Measurements from ENCODE around the gene BPI. TPM values are rescaled to one million over a fixed set of nuclear protein-coding genes. Genes with fewer than 3 reads are reported as not detected.
"Not testable (repeated sequence)": the region's sequence is repeated elsewhere in the genome, so short reads cannot be mapped to it uniquely, and the experiment has no call there.

BPI gene
- total RNA-seq, 1 donor from 2014 or later = 1.0 TPM

- Histone ChIP-seq H3K9ac (ENCODE audit: low read depth in 1 of 3, low read length in 3 of 3) (no peak overlapping the region), H3K36me3 (ENCODE audit: control insufficient read depth in 3 of 3, insufficient read depth in 3 of 3, low read length in 3 of 3) (no peaks in the 10 kb centered on the region), H3K27me3 (ENCODE audit: control insufficient read depth in 3 of 3, insufficient read depth in 3 of 3, low read length in 3 of 3) (peaks cover 0 to 2% (median 0%) of the 10 kb centered on the region in 3 donors), H3K4me1 (ENCODE audit: control insufficient read depth in 3 of 3, insufficient read depth in 3 of 3, low read length in 3 of 3) (peaks cover 0 to 8% (median 0%) of the 10 kb centered on the region in 3 donors), H3K9me3 (ENCODE audit: control insufficient read depth in 3 of 3, low read length in 3 of 3) (no peaks in the 10 kb centered on the region), H3K27ac (ENCODE audit: low read depth, low read length) (no peak overlapping the region), H3K4me3 (ENCODE audit: low read length in 3 of 3) (no peak overlapping the region)
These were observed 4.5 kb downstream of the BPI start for GRCh38 chr20:38308447-38308846.

DNA sequence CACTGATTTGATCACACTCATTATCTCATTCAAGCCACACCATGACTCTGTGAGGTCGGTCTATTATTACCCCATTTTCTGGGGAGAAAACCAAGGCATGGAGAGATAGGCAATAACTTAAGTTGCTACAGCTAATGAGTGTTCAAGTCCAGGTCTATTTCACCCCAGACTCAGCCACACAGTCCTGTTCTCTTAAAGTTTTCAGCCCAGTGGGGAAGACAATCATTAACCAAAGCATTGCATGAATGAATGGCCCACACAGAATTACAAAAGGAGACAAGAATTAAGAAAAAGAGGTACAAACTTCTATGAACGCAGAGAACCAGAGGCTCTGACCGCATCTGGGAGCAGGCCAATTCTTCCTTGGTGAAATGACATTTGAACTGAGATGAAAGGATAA lies 7.1 kb downstream of the BPI start:
- no peaks in the 10 kb centered on the region for H3K9me3 ChIP-seq (ENCODE audit: control insufficient read depth in 3 of 3, low read length in 3 of 3)
- H3K36me3 ChIP-seq (ENCODE audit: control insufficient read depth in 3 of 3, insufficient read depth in 3 of 3, low read length in 3 of 3) = no peaks in the 10 kb centered on the region
- H3K4me1 ChIP-seq (ENCODE audit: control insufficient read depth in 3 of 3, insufficient read depth in 3 of 3, low read length in 3 of 3) = no peaks in the 10 kb centered on the region
- no peak overlapping the region for H3K27ac ChIP-seq (ENCODE audit: low read depth, low read length)
- no peaks in the 10 kb centered on the region for H3K27me3 ChIP-seq (ENCODE audit: control insufficient read depth in 3 of 3, insufficient read depth in 3 of 3, low read length in 3 of 3)
- no peak overlapping the region for H3K9ac ChIP-seq (ENCODE audit: low read depth in 1 of 3, low read length in 3 of 3)
- no peak overlapping the region for H3K4me3 ChIP-seq (ENCODE audit: low read length in 3 of 3)

DNA sequence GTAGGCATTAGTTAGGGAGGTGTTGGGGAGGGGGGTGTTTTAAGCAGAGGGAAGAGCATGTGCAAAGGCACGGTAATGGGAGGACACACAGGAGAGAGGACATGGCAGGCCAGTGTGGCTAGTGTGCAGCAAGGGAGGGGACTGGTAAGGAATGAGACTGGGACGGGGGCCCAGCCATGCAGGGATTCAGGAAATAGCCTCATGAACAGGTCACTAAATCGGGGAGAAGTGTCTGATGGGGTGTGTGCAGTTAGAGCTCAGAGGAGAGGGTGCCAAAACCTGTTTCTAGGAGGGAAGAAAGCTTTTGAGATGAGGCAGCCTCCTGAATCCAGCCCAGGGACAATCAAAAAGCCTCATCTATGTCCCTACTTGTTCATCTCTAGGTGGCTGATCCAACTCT lies 7.5 kb downstream of the BPI start:
- Histone ChIP-seq H3K27ac (ENCODE audit: low read depth, low read length) (no peak overlapping the region), H3K27me3 (ENCODE audit: control insufficient read depth in 3 of 3, insufficient read depth in 3 of 3, low read length in 3 of 3) (no peaks in the 10 kb centered on the region), H3K9me3 (ENCODE audit: control insufficient read depth in 3 of 3, low read length in 3 of 3) (no peaks in the 10 kb centered on the region), H3K9ac (ENCODE audit: low read depth in 1 of 3, low read length in 3 of 3) (no peak overlapping the region), H3K36me3 (ENCODE audit: control insufficient read depth in 3 of 3, insufficient read depth in 3 of 3, low read length in 3 of 3) (no peaks in the 10 kb centered on the region), H3K4me1 (ENCODE audit: control insufficient read depth in 3 of 3, insufficient read depth in 3 of 3, low read length in 3 of 3) (no peaks in the 10 kb centered on the region), H3K4me3 (ENCODE audit: low read length in 3 of 3) (no peak overlapping the region)

DNA sequence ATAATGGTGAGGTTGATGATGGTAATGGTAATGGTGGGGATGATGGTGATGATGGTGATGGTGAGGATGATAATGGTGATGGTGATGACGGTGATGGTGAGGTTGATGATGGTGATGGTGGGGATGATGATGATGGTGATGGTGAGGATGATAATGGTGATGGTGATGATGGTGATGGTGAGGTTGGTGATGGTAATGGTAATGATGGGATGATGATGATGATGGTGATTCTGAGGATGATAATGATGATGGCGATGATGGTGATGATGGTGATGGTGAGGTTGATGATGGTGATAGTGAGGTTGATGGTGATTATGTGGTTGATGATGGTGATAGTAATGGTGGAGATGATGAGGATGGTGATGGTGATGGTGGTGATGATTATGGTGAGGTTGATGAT lies 9.7 kb downstream of the BPI start:
- no peak overlapping the region for H3K9ac ChIP-seq (ENCODE audit: low read depth in 1 of 3, low read length in 3 of 3)
- no peaks in the 10 kb centered on the region for H3K4me1 ChIP-seq (ENCODE audit: control insufficient read depth in 3 of 3, insufficient read depth in 3 of 3, low read length in 3 of 3)
- H3K27me3 ChIP-seq (ENCODE audit: control insufficient read depth in 3 of 3, insufficient read depth in 3 of 3, low read length in 3 of 3) = no peaks in the 10 kb centered on the region
- H3K27ac ChIP-seq (ENCODE audit: low read depth, low read length) = no peak overlapping the region
- H3K9me3 ChIP-seq (ENCODE audit: control insufficient read depth in 3 of 3, low read length in 3 of 3) = no peaks in the 10 kb centered on the region
- no peak overlapping the region for H3K4me3 ChIP-seq (ENCODE audit: low read length in 3 of 3)
- H3K36me3 ChIP-seq (ENCODE audit: control insufficient read depth in 3 of 3, insufficient read depth in 3 of 3, low read length in 3 of 3) = no peaks in the 10 kb centered on the region

DNA sequence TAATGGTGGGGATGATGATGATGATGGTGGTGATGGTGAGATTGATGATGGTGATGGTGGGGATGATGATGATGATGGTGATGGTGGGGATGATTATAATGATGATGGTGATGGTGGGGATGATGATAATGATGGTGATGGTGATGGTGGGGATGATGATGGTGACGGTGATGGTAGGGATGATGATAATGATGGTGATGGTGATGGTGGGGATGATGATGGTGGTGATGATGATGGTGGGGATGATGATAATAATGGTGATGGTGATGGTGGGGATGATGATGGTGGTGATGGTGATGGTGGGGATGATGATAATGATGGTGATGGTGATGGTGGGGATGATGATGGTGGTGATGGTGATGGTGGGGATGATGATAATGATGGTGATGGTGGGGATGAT lies 10.4 kb downstream of the BPI start:
- H3K9me3 ChIP-seq (ENCODE audit: control insufficient read depth in 3 of 3, low read length in 3 of 3) = not testable (repeated sequence)

DNA sequence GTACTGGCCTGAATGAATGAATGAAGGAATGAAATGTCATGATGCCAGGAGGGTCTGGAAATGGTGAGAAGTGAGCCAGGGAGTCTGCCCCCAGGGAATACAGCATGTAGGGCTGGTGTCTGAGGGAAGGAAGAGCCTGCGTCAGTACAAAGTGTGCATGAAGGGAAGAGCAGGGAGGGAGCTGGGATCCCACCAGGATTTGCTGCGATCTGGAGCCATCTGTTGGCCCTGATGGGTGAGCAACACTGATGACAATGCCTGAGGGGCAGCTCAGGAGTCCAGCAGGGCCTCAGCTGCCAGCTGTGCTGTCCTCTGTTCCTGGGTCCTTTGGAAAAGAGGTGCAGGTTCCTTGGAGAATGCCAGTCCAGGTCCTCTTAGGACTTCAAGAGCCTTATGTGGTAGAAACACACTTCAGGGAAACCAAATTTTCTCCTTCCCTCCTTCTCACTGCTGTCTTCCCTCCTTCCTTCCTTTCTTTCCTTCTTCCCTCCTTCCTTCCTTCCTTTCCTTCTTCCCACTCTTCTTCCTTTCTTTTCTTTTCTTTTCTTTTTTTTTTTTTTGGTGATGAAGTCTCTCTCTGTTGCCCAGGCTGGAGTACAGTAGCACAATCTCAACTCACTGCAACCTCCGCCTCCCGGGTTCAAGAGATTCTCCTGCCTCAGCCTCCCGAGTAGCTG lies 11.5 kb downstream of the BPI start:
- H3K36me3 ChIP-seq (ENCODE audit: control insufficient read depth in 3 of 3, insufficient read depth in 3 of 3, low read length in 3 of 3) = no peaks in the 10 kb centered on the region
- H3K4me1 ChIP-seq (ENCODE audit: control insufficient read depth in 3 of 3, insufficient read depth in 3 of 3, low read length in 3 of 3) = no peaks in the 10 kb centered on the region
- no peaks in the 10 kb centered on the region for H3K27me3 ChIP-seq (ENCODE audit: control insufficient read depth in 3 of 3, insufficient read depth in 3 of 3, low read length in 3 of 3)
- no peaks in the 10 kb centered on the region for H3K9me3 ChIP-seq (ENCODE audit: control insufficient read depth in 3 of 3, low read length in 3 of 3)
- no peak overlapping the region for H3K27ac ChIP-seq (ENCODE audit: low read depth, low read length)
- H3K9ac ChIP-seq (ENCODE audit: low read depth in 1 of 3, low read length in 3 of 3) = no peak overlapping the region
- H3K4me3 ChIP-seq (ENCODE audit: low read length in 3 of 3) = no peak overlapping the region

More for the DNA sequence above, 10.4 kb downstream of the BPI start:
- H3K9ac ChIP-seq (ENCODE audit: low read depth in 1 of 3, low read length in 3 of 3); H3K4me3 ChIP-seq (ENCODE audit: low read length in 3 of 3); H3K27ac ChIP-seq (ENCODE audit: low read depth, low read length); H3K4me1 ChIP-seq (ENCODE audit: control insufficient read depth in 3 of 3, insufficient read depth in 3 of 3, low read length in 3 of 3); H3K27me3 ChIP-seq (ENCODE audit: control insufficient read depth in 3 of 3, insufficient read depth in 3 of 3, low read length in 3 of 3); H3K36me3 ChIP-seq (ENCODE audit: control insufficient read depth in 3 of 3, insufficient read depth in 3 of 3, low read length in 3 of 3): not testable (repeated sequence)

DNA sequence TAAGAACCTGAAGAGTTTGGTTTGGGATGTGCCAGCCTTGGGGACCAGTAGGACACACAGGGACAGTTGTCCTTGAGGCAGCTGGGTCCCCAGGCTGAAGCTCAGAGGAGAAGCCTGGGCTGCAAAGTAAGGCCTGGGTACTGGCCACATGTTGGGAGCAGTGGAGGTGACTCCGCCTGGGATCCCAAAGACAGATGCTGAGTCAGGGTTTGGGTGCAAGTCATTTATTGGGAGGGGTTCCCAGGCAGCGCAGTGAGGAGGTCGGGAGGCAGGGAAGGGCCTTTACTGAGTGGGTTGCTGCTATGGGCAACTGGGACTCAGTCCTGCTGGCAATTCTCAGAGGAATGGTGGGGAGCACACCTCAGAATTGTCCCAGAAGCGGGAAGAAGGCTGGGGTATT lies 12.4 kb downstream of the BPI start:
- no peaks in the 10 kb centered on the region for H3K27me3 ChIP-seq (ENCODE audit: control insufficient read depth in 3 of 3, insufficient read depth in 3 of 3, low read length in 3 of 3)
- H3K4me1 ChIP-seq (ENCODE audit: control insufficient read depth in 3 of 3, insufficient read depth in 3 of 3, low read length in 3 of 3) = no peaks in the 10 kb centered on the region
- H3K27ac ChIP-seq (ENCODE audit: low read depth, low read length) = no peak overlapping the region
- H3K9me3 ChIP-seq (ENCODE audit: control insufficient read depth in 3 of 3, low read length in 3 of 3) = no peaks in the 10 kb centered on the region
- H3K4me3 ChIP-seq (ENCODE audit: low read length in 3 of 3) = no peak overlapping the region
- no peak overlapping the region for H3K9ac ChIP-seq (ENCODE audit: low read depth in 1 of 3, low read length in 3 of 3)
- no peaks in the 10 kb centered on the region for H3K36me3 ChIP-seq (ENCODE audit: control insufficient read depth in 3 of 3, insufficient read depth in 3 of 3, low read length in 3 of 3)

- no peaks in the 10 kb centered on the region for H3K9me3 ChIP-seq (ENCODE audit: control insufficient read depth in 3 of 3, low read length in 3 of 3)
- H3K4me1 ChIP-seq (ENCODE audit: control insufficient read depth in 3 of 3, insufficient read depth in 3 of 3, low read length in 3 of 3) = no peaks in the 10 kb centered on the region
- H3K4me3 ChIP-seq (ENCODE audit: low read length in 3 of 3) = no peak overlapping the region
- H3K36me3 ChIP-seq (ENCODE audit: control insufficient read depth in 3 of 3, insufficient read depth in 3 of 3, low read length in 3 of 3) = no peaks in the 10 kb centered on the region
- no peak overlapping the region for H3K27ac ChIP-seq (ENCODE audit: low read depth, low read length)
- H3K9ac ChIP-seq (ENCODE audit: low read depth in 1 of 3, low read length in 3 of 3) = no peak overlapping the region
- H3K27me3 ChIP-seq (ENCODE audit: control insufficient read depth in 3 of 3, insufficient read depth in 3 of 3, low read length in 3 of 3) = no peaks in the 10 kb centered on the region
These were observed 13.5 kb downstream of the BPI start for GRCh38 chr20:38317422-38317821.

DNA sequence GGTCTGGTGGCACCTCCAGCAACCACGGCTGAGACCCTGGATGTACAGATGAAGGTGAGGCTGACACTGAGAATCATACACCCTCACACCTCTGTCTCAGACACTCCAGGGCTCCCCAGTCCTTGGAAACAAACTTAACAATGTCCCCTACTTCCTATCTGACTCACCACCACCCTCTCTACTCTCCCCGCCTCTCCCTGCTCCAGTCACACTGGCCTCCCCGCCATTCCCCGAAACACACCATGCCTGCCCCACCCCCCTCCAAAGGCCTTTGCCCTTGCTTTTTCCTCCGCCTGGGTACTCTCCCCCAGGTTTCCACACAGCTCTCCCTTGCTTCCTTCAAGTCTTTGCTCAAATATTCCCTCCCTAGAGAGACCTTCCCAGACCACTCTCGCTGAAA lies 16.3 kb downstream of the BPI start:
- no peaks in the 10 kb centered on the region for H3K36me3 ChIP-seq (ENCODE audit: control insufficient read depth in 3 of 3, insufficient read depth in 3 of 3, low read length in 3 of 3)
- H3K4me1 ChIP-seq (ENCODE audit: control insufficient read depth in 3 of 3, insufficient read depth in 3 of 3, low read length in 3 of 3) = no peaks in the 10 kb centered on the region
- no peak overlapping the region for H3K27ac ChIP-seq (ENCODE audit: low read depth, low read length)
- no peaks in the 10 kb centered on the region for H3K27me3 ChIP-seq (ENCODE audit: control insufficient read depth in 3 of 3, insufficient read depth in 3 of 3, low read length in 3 of 3)
- H3K9me3 ChIP-seq (ENCODE audit: control insufficient read depth in 3 of 3, low read length in 3 of 3) = no peaks in the 10 kb centered on the region
- no peak overlapping the region for H3K9ac ChIP-seq (ENCODE audit: low read depth in 1 of 3, low read length in 3 of 3)
- no peak overlapping the region for H3K4me3 ChIP-seq (ENCODE audit: low read length in 3 of 3)

GRCh38 chr20:38321959-38322598 lies 18.1 kb downstream of the BPI start:
- H3K27ac ChIP-seq (ENCODE audit: low read depth, low read length) = no peak overlapping the region
- no peak overlapping the region for H3K9ac ChIP-seq (ENCODE audit: low read depth in 1 of 3, low read length in 3 of 3)
- no peaks in the 10 kb centered on the region for H3K36me3 ChIP-seq (ENCODE audit: control insufficient read depth in 3 of 3, insufficient read depth in 3 of 3, low read length in 3 of 3)
- no peak overlapping the region for H3K4me3 ChIP-seq (ENCODE audit: low read length in 3 of 3)
- H3K27me3 ChIP-seq (ENCODE audit: control insufficient read depth in 3 of 3, insufficient read depth in 3 of 3, low read length in 3 of 3) = no peaks in the 10 kb centered on the region
- no peaks in the 10 kb centered on the region for H3K4me1 ChIP-seq (ENCODE audit: control insufficient read depth in 3 of 3, insufficient read depth in 3 of 3, low read length in 3 of 3)
- H3K9me3 ChIP-seq (ENCODE audit: control insufficient read depth in 3 of 3, low read length in 3 of 3) = no peaks in the 10 kb centered on the region

Data from skeletal muscle tissue (tissue), 4 donors.